SK-N-MC (cell line): ENCODE measurements around the gene PDYN.

Experiments
- DNase-seq: peaks from one replicate; pipeline ENCODE4 v3.0.0-alpha.2; 2011; ENCODE audit warnings: low read depth, low spot score
- H3K27ac ChIP-seq: fragments of 200-600 bp; sonication (generic); 2 replicates; pipeline ENCODE4 v1.5.1; 2016; ENCODE audit warnings: mixed run types
- H3K36me3 ChIP-seq: fragments of 200-600 bp; sonication (generic); 2 replicates; pipeline ENCODE4 v1.6.1; 2017; ENCODE audit warnings: antibody characterized with exemption, low read length, mixed read lengths; ENCODE audit not compliant: insufficient read depth
- H3K4me3 ChIP-seq: fragments of 200-600 bp; sonication (generic); 2 replicates; pipeline ENCODE4 v1.5.1; 2016
- H3K9ac ChIP-seq: fragments of 200-600 bp; sonication (generic); 2 replicates; pipeline ENCODE4 v1.8.0; 2017; ENCODE audit warnings: mixed run types, mixed read lengths; ENCODE audit not compliant: insufficient read length
- H3K9me3 ChIP-seq: fragments of 200-600 bp; sonication (generic); 2 replicates; pipeline ENCODE4 v1.6.1; 2017; ENCODE audit warnings: low read depth, mild to moderate bottlenecking, antibody characterized with exemption, low read length, moderate library complexity, mixed read lengths
- EZH2 ChIP-seq: fragments of 200-600 bp; sonication (generic); IDR thresholded peaks from one replicate; pipeline ENCODE4 v1.6.1; 2017; ENCODE audit warnings: antibody characterized with exemption
- FOXP2 ChIP-seq: optimal IDR thresholded peaks from 2 replicates; pipeline ENCODE3; 2011; ENCODE audit warnings: mild to moderate bottlenecking, moderate library complexity; ENCODE audit not compliant: insufficient read depth; ENCODE audit errors: extremely low read length, control extremely low read depth
- POLR2AphosphoS5 ChIP-seq: IDR thresholded peaks from 2 replicates; pipeline ENCODE4 v1.6.1; 2012; ENCODE audit warnings: mild to moderate bottlenecking, low read depth, low read length, borderline replicate concordance

PDYN gene

GRCh38 chr20:1964659-1965405, 29.0 kb downstream of the PDYN start:
- Histone ChIP-seq H3K36me3 (no peaks in the 10 kb centered on the region), H3K27ac (peak overlapping the region; percentile 96), H3K9ac (peak overlapping the region; percentile 70), H3K4me3 (peak overlapping the region; percentile 74), H3K9me3 (no peaks in the 10 kb centered on the region)
- DNase-seq, result no peak
- TF ChIP-seq EZH2 (no peak), FOXP2 (no peak)

- no peak overlapping the region for H3K9ac ChIP-seq
- no peak overlapping the region; the same call in 1 of the 2 replicates for H3K27ac ChIP-seq
- H3K4me3 ChIP-seq, result no peak overlapping the region
- no peaks in the 10 kb centered on the region for H3K36me3 ChIP-seq
- no peak for DNase-seq
- H3K9me3 ChIP-seq, result no peaks in the 10 kb centered on the region
- TF ChIP-seq FOXP2 (no peak), POLR2AphosphoS5 (no peak), EZH2 (no peak)
These were observed 29.8 kb downstream of the PDYN start for GRCh38 chr20:1964061-1964460.

GRCh38 chr20:1961374-1961773, 32.5 kb downstream of the PDYN start:
- Histone ChIP-seq H3K4me3 (no peak overlapping the region), H3K9ac (no peak overlapping the region), H3K9me3 (no peaks in the 10 kb centered on the region), H3K36me3 (no peaks in the 10 kb centered on the region), H3K27ac (no peak overlapping the region)
- no peak for TF ChIP-seq FOXP2
- TF ChIP-seq EZH2, result no peak
- TF ChIP-seq POLR2AphosphoS5, result no peak
- DNase-seq, result no peak

- no peaks in the 10 kb centered on the region for H3K9me3 ChIP-seq
- H3K27ac ChIP-seq, result peak overlapping the region; percentile 100
- no peaks in the 10 kb centered on the region for H3K36me3 ChIP-seq
- no peak for TF ChIP-seq FOXP2
- peak; percentile 64; the same call in 1 of the 2 replicates for TF ChIP-seq POLR2AphosphoS5
- TF ChIP-seq EZH2, result no peak
- DNase-seq, result peak; percentile 89
- H3K4me3 ChIP-seq, result peak overlapping the region; percentile 53
- peak overlapping the region; percentile 79 for H3K9ac ChIP-seq
These were observed 34.7 kb downstream of the PDYN start for GRCh38 chr20:1959156-1959555.

GRCh38 chr20:1958426-1958825, 35.4 kb downstream of the PDYN start:
- Histone ChIP-seq H3K9ac (peak overlapping the region; percentile 79), H3K9me3 (no peaks in the 10 kb centered on the region), H3K27ac (peak overlapping the region; percentile 100), H3K36me3 (no peaks in the 10 kb centered on the region), H3K4me3 (peak overlapping the region; percentile 53)
- no peak for TF ChIP-seq FOXP2
- TF ChIP-seq EZH2, result no peak
- no peak for TF ChIP-seq POLR2AphosphoS5
- no peak for DNase-seq

- peak overlapping the region; percentile 55 for H3K9ac ChIP-seq
- H3K27ac ChIP-seq, result peak overlapping the region; percentile 100
- no peak for DNase-seq
- no peak for TF ChIP-seq FOXP2
- no peak for TF ChIP-seq EZH2
- no peak for TF ChIP-seq POLR2AphosphoS5
- H3K9me3 ChIP-seq, result no peaks in the 10 kb centered on the region
- no peak overlapping the region for H3K4me3 ChIP-seq
- H3K36me3 ChIP-seq, result no peaks in the 10 kb centered on the region
These were observed 38.6 kb downstream of the PDYN start for GRCh38 chr20:1955217-1955616.

GRCh38 chr20:1953621-1954020, 40.2 kb downstream of the PDYN start:
- Histone ChIP-seq H3K9ac (peak overlapping the region; percentile 70), H3K9me3 (no peaks in the 10 kb centered on the region), H3K27ac (peak overlapping the region; percentile 100), H3K4me3 (peak overlapping the region; percentile 33), H3K36me3 (no peaks in the 10 kb centered on the region)
- DNase-seq, result no peak
- TF ChIP-seq POLR2AphosphoS5, result no peak
- TF ChIP-seq FOXP2, result no peak
- no peak for TF ChIP-seq EZH2

GRCh38 chr20:1952737-1953530, 40.9 kb downstream of the PDYN start:
- peak overlapping the region; percentile 100 for H3K27ac ChIP-seq
- H3K9ac ChIP-seq, result peak overlapping the region; percentile 75
- TF ChIP-seq EZH2 (no peak), POLR2AphosphoS5 (peak; percentile 71; the same call in 1 of the 2 replicates)
- peak; percentile 96 for DNase-seq
- no peaks in the 10 kb centered on the region for H3K9me3 ChIP-seq
- H3K4me3 ChIP-seq, result peak overlapping the region; percentile 26
- H3K36me3 ChIP-seq, result no peaks in the 10 kb centered on the region
